ENCODE measurements around the gene TMEM185A.
"Not testable (repeated sequence)": the region's sequence is repeated elsewhere in the genome, so short reads cannot be mapped to it uniquely, and the experiment has no call there.

TMEM185A gene

GRCh38 chrX:149555251-149555650 is 76.3 kb downstream of the TMEM185A start:
- not testable (repeated sequence) for H3K4me3 ChIP-seq (ENCODE audit: low read depth, low read length)

- H3K4me3 ChIP-seq (ENCODE audit: low read depth, low read length), result not testable (repeated sequence)
Observed at GRCh38 chrX:149551939-149552248, 79.7 kb downstream of the TMEM185A start.

- H3K4me3 ChIP-seq (ENCODE audit: low read depth, low read length), result not testable (repeated sequence)
Observed at GRCh38 chrX:149551245-149551938, 80.2 kb downstream of the TMEM185A start.

- not testable (repeated sequence) for H3K4me3 ChIP-seq (ENCODE audit: low read depth, low read length)
Observed at GRCh38 chrX:149550454-149550853, 81.1 kb downstream of the TMEM185A start.

- H3K4me3 ChIP-seq (ENCODE audit: low read depth, low read length), result not testable (repeated sequence)
Observed at GRCh38 chrX:149549701-149550100, 81.9 kb downstream of the TMEM185A start, which contains the start of gene HSFX3. Gene HSFX3 (minus strand): TSS chrX:149549924. CDS start chrX:149549852, 72 bp downstream.

- H3K4me3 ChIP-seq (ENCODE audit: low read depth, low read length), result not testable (repeated sequence)
Observed at GRCh38 chrX:149547782-149548181, 83.8 kb downstream of the TMEM185A start.

- H3K4me3 ChIP-seq (ENCODE audit: low read depth, low read length), result not testable (repeated sequence)
Observed at GRCh38 chrX:149546962-149547361, 84.6 kb downstream of the TMEM185A start.

Measured in iPS-11a (cell line).